MCF 10A (cell line): ENCODE data around the gene GCM1. TPM values are rescaled to one million over a fixed set of nuclear protein-coding genes. Genes with fewer than 3 reads are reported as not detected.

Experiments
- BruUV-seq: library from RNA; stranded (reverse); fragments of 400-500 nt; replicated peaks from 2 replicates; lab custom pipeline; 2021; lab: Mats Ljungman, UMichigan
- CTCF ChIA-PET: fragments of 300-600 bp; sonication (Branson Sonifier 250); formaldehyde crosslinking; extraction: SDS; loops from one replicate; lab custom pipeline; 2021; ENCODE audit warnings: antibody characterized with exemption, inconsistent platforms; lab: Yijun Ruan, JAX
- POLR2A ChIA-PET: fragments of 300-600, 350-650 bp; sonication (Branson Sonifier 250); formaldehyde crosslinking; extraction: SDS; loops from one replicate; lab custom pipeline; 2020; ENCODE audit warnings: antibody characterized with exemption, inconsistent platforms; lab: Yijun Ruan, JAX
- DNase-seq: peaks from one replicate; pipeline ENCODE4 v3.0.0-alpha.2; 2018; ENCODE audit not compliant: unreplicated experiment
- H3K27ac Mint-ChIP-seq: one replicate; pipeline ENCODE4 v1.8.0; 2022; ENCODE audit warnings: mild to moderate bottlenecking, low read depth, mixed read lengths; ENCODE audit not compliant: unreplicated experiment
- H3K27me3 Mint-ChIP-seq: one replicate; pipeline ENCODE4 v1.8.0; 2022; ENCODE audit warnings: mixed read lengths; ENCODE audit not compliant: insufficient read depth, unreplicated experiment
- H3K36me3 Mint-ChIP-seq: one replicate; pipeline ENCODE4 v1.8.0; 2022; ENCODE audit warnings: mild to moderate bottlenecking, moderate library complexity, mixed read lengths; ENCODE audit not compliant: insufficient read depth, unreplicated experiment
- H3K4me1 Mint-ChIP-seq: one replicate; pipeline ENCODE4 v1.8.0; 2022; ENCODE audit warnings: mixed read lengths; ENCODE audit not compliant: insufficient read depth, unreplicated experiment
- H3K4me3 Mint-ChIP-seq: one replicate; pipeline ENCODE4 v1.8.0; 2022; ENCODE audit warnings: mild to moderate bottlenecking, moderate library complexity, mixed read lengths; ENCODE audit not compliant: unreplicated experiment
- H3K9me3 Mint-ChIP-seq: one replicate; pipeline ENCODE4 v1.8.0; 2022; ENCODE audit warnings: mixed read lengths; ENCODE audit not compliant: unreplicated experiment
- intact Hi-C: fragments of 100-400 bp; cut with micrococcal nuclease; formaldehyde crosslinking; loops from 2 replicates; pipeline ENCODE4 v1.14.1; 2022
- total RNA-seq: library from RNA; stranded (reverse); gene quantifications from 2 replicates; pipeline ENCODE4 v1.2.3, GENCODE V29; 2022
- TF ChIP-seq, protein P1 (sequence below): fragments of 200-600 bp; IDR thresholded peaks from one replicate; pipeline ENCODE4 v1.8.0; 2022; ENCODE audit warnings: antibody characterized with exemption, mild to moderate bottlenecking; ENCODE audit not compliant: unreplicated experiment

Gene GCM1
- total RNA-seq, 1 experiment from 2014 or later, result not detected

DNA sequence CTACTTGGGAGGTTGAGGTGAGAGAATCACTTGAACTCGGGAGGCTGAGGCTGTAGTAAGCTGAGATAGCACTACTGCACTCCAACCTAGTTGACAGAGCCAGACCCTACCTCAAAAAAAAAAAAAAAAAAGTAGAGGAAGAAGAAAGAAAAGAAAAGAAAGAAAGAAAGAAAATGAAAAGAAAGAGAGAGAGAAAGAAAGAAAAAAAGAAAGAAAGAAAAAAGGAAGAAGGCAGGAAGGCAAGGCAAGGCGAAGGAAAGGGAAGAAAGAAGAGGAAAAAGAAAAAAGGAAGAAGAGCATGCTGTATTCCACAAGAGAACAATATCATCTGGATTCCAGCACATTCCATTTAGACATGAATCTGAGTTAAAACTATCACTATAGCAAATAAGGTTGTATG, 3.8 kb downstream of the GCM1 start:
- H3K9me3 Mint-ChIP-seq, result no peaks in the 10 kb centered on the region
- H3K36me3 Mint-ChIP-seq, result no peaks in the 10 kb centered on the region
- DNase-seq, result no peak
- intact Hi-C loops, result no loop called here
- no peaks in the 10 kb centered on the region for H3K27me3 Mint-ChIP-seq
- ChIA-PET POLR2A (interaction anchor here (0.7 kb wide), 1 partner anchor 17 kb away, joined by 3 read pairs; no protein-coding TSS in a partner anchor), CTCF (interaction anchor here (0.8 kb wide), 1 partner anchor 8 kb away, joined by 3 read pairs; no protein-coding TSS in a partner anchor)
- H3K27ac Mint-ChIP-seq, result no peak overlapping the region
- no peaks in the 10 kb centered on the region for H3K4me1 Mint-ChIP-seq
- TF ChIP-seq, protein P1, sequence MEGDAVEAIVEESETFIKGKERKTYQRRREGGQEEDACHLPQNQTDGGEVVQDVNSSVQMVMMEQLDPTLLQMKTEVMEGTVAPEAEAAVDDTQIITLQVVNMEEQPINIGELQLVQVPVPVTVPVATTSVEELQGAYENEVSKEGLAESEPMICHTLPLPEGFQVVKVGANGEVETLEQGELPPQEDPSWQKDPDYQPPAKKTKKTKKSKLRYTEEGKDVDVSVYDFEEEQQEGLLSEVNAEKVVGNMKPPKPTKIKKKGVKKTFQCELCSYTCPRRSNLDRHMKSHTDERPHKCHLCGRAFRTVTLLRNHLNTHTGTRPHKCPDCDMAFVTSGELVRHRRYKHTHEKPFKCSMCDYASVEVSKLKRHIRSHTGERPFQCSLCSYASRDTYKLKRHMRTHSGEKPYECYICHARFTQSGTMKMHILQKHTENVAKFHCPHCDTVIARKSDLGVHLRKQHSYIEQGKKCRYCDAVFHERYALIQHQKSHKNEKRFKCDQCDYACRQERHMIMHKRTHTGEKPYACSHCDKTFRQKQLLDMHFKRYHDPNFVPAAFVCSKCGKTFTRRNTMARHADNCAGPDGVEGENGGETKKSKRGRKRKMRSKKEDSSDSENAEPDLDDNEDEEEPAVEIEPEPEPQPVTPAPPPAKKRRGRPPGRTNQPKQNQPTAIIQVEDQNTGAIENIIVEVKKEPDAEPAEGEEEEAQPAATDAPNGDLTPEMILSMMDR, result no peak
- BruUV-seq, result no TSS peak
- no peak overlapping the region for H3K4me3 Mint-ChIP-seq

DNA sequence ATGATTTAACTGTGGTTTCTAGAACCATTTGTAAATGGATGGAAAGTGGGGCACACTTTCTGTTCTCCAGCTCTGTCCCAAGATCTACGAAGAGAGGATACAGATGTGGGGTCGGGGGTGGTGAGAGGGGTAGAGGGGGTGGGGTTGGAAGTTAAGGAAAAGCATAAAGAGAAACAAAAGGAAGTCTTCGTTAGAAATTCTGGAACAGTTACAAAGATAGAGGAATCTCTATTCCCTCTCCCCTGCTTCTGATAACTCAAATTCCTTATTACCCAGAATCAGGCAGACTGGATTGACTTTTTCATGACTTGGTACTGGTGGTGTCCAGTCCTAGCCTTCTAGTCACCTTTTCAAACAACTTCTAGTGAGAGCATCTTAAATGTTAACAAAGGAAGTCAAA, 4.9 kb downstream of the GCM1 start:
- no peak overlapping the region for H3K4me3 Mint-ChIP-seq
- intact Hi-C loops, result no loop called here
- no peaks in the 10 kb centered on the region for H3K4me1 Mint-ChIP-seq
- TF ChIP-seq, protein P1, result no peak
- CTCF ChIA-PET, result interaction anchor here (0.6 kb wide), 1 partner anchor 29 kb away, joined by 4 read pairs; no protein-coding TSS in a partner anchor
- no TSS peak for BruUV-seq
- POLR2A ChIA-PET, result no interaction called here
- no peaks in the 10 kb centered on the region for H3K36me3 Mint-ChIP-seq
- no peaks in the 10 kb centered on the region for H3K9me3 Mint-ChIP-seq
- no peaks in the 10 kb centered on the region for H3K27me3 Mint-ChIP-seq
- no peak for DNase-seq
- H3K27ac Mint-ChIP-seq, result no peak overlapping the region

DNA sequence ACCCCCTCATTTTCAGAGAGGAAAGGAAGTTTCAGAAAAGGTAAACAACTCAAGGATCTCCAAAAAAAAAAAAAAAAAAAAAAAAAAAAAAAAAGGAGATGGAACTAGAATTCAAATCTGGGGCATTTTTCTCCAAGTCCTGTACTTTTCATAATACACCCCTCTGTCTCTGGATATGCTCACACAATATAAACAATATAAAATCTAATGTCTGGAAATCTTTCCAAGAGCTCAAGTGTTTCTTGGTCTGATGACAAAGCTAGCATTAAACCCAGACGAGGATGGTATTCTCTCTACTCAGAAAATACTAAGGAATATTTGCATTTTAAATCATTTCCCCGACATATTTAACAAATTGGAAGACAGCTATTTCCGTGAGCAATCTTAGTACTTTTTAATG, 5.8 kb downstream of the GCM1 start:
- ChIA-PET POLR2A (no interaction called here), CTCF (no interaction called here)
- no peak for DNase-seq
- TF ChIP-seq, protein P1, result no peak
- no peak overlapping the region for H3K4me3 Mint-ChIP-seq
- no TSS peak for BruUV-seq
- H3K27ac Mint-ChIP-seq, result no peak overlapping the region
- no peaks in the 10 kb centered on the region for H3K4me1 Mint-ChIP-seq
- intact Hi-C loops, result no loop called here
- H3K27me3 Mint-ChIP-seq, result no peaks in the 10 kb centered on the region
- no peaks in the 10 kb centered on the region for H3K36me3 Mint-ChIP-seq
- H3K9me3 Mint-ChIP-seq, result no peaks in the 10 kb centered on the region

DNA sequence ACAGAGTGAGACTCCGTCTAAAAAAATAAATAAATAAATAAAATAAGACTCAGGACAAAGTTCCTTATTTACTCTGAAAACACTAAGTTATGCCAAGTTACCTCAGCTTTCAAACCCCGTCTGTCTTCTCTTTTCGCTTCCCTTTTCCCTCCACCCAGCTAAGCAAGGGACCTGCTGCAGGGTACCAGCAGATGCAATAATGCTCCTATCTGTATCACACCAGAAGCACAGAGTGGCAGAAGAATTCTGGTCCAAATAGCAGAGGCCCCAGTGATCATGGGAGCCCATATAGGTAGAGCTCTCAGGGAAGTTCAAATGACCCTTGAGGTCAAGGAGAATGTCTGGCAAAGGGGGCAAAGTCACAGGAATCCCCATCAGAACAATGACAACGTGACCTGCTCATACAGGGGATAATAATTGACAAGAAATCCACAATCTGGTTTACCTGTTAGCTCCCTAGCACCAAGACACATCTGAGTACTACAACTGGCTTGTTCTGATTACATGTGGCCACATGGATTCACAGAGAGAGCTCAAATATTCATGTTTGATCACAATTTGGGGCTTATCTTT, 8.7 kb downstream of the GCM1 start:
- Mint-ChIP-seq H3K9me3 (no peaks in the 10 kb centered on the region), H3K4me1 (no peaks in the 10 kb centered on the region), H3K4me3 (no peak overlapping the region), H3K27ac (no peak overlapping the region), H3K36me3 (no peaks in the 10 kb centered on the region), H3K27me3 (no peaks in the 10 kb centered on the region)
- no TSS peak for BruUV-seq
- TF ChIP-seq, protein P1, result no peak
- intact Hi-C loops, result no loop called here
- ChIA-PET CTCF (interaction anchor here (0.6 to 0.8 kb wide), 2 partner anchors 20 to 23 kb away, joined by 3 to 5 read pairs; no protein-coding TSS in a partner anchor), POLR2A (interaction anchor here (1.2 kb wide), 1 partner anchor 326 kb away, joined by 3 read pairs; no protein-coding TSS in a partner anchor)
- no peak for DNase-seq
